Coronary artery (tissue), 2 donors: ENCODE data around the gene CCDC148.
"Not testable (repeated sequence)": the region's sequence is repeated elsewhere in the genome, so short reads cannot be mapped to it uniquely, and the experiment has no call there.

Source experiments
- DNase-seq: peaks from one replicate; pipeline ENCODE4 v3.0.0-alpha.2; 2017; ENCODE audit warnings: low spot score
- H3K27ac ChIP-seq, 2 donors: fragments of 200-600 bp; sonication (generic); one replicate each; pipeline ENCODE4 v1.5.1; 2016 to 2019
- H3K4me3 ChIP-seq: fragments of 200-600 bp; sonication (generic); 2 replicates; pipeline ENCODE4 v1.5.1; 2016; ENCODE audit warnings: mild to moderate bottlenecking, moderate library complexity
- CTCF ChIP-seq: fragments of 200-600 bp; sonication (generic); IDR thresholded peaks from one replicate; pipeline ENCODE4 v1.5.1; 2019; ENCODE audit warnings: antibody characterized with exemption

CCDC148 gene

GRCh38 chr2:158315803-158316414 is 140.6 kb downstream of the CCDC148 start:
- no peak overlapping the region for H3K27ac ChIP-seq
- no peak for TF ChIP-seq CTCF

DNA sequence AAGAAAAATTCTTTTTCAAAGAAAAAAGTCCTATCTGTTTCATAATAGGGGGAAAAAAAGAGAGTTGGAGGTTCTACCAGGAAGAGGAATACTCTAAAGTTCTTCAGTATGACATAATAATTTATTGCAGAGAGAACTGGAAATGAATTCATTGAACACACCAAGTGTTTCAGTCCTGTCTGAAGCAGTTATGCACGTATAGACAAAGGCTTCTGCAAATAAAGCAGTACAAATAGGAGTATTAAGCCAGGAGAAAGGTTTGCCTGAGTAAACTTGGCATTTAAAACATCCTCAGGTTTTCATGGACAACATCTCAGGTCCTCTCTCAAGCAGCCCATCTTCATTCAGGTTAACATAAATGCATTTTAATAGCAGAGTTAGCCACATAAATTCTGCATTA is 141.6 kb downstream of the CCDC148 start:
- no peak for DNase-seq
- H3K27ac ChIP-seq: no peak overlapping the region
- no peak overlapping the region for H3K4me3 ChIP-seq
- TF ChIP-seq CTCF: no peak

More at GRCh38 chr2:158315803-158316414, 140.6 kb downstream of the CCDC148 start:
- DNase-seq: no peak
- no peak overlapping the region for H3K4me3 ChIP-seq

DNA sequence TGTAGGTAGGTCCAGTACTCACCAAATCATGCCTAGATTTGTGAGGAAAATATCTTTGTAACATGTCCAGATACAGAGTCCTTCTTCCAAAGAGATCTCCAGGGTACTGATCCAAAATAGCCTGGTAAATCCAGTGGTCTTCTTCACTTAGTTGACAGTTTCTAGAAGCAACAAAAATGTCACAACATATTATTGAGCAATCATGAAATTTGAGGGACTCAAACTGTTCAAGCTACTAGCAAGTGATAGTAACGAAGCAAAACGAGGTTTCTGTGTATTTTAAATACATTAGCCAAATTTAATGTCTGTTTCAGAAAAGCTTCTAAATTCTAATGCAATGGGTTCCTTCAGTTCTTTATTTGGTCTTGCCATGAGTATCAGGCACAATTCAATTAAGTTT is 142.8 kb downstream of the CCDC148 start:
- no peak overlapping the region for H3K27ac ChIP-seq
- no peak for TF ChIP-seq CTCF
- no peak for DNase-seq

GRCh38 chr2:158312981-158313380 is 143.6 kb downstream of the CCDC148 start:
- DNase-seq: no peak
- TF ChIP-seq CTCF: no peak
- Histone ChIP-seq H3K4me3 (no peak overlapping the region), H3K27ac (no peak overlapping the region)

More for the DNA sequence above, 142.8 kb downstream of the CCDC148 start:
- H3K4me3 ChIP-seq: no peak overlapping the region

DNA sequence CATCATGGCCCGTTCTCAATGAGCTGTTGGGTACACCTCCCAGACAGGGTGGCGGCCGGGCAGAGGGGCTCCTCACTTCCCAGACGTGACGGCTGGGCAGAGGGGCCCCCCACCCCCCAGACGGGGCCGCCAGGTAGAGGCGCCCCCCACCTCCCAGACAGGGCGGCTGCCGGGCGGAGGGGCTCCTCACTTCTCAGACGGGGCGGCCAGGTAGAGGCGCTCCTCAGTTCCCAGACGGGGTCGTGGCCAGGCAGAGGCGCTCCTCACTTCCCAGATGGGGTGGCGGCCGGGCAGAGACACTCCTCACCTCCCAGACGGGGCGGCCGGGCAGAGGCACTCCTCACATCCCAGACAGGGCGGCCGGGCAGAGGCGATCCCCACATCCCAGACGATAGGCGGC is 146.1 kb downstream of the CCDC148 start:
- H3K27ac ChIP-seq, H3K4me3 ChIP-seq, DNase-seq: not testable (repeated sequence)

DNA sequence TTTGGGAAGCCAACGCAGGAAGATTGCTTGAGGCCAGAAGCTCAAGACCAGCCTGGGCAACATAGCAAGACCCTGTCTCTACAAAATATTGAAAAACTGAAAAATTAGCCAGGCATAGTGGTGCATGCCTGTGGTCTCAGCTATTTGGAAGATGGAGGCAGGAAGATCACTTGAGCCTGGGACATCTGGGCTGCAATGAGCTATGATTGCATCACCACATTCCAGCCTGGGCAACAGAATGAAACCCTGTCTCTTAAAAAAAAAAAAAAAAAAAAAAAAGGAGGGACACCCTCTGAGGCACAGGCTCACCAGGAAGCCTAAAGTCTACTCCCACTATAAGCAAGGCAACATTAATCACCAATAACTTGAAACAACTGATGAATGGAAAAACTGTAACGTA is 151.1 kb downstream of the CCDC148 start:
- no peak overlapping the region for H3K4me3 ChIP-seq
- H3K27ac ChIP-seq: no peak overlapping the region
- DNase-seq: no peak
- TF ChIP-seq CTCF: no peak

- no peak for DNase-seq
- Histone ChIP-seq H3K4me3 (no peak overlapping the region), H3K27ac (no peak overlapping the region)
- TF ChIP-seq CTCF: no peak
Measured at GRCh38 chr2:158300394-158300793, 156.2 kb downstream of the CCDC148 start.

GRCh38 chr2:158297606-158298005 is 158.9 kb downstream of the CCDC148 start:
- Histone ChIP-seq H3K27ac (no peak overlapping the region), H3K4me3 (no peak overlapping the region)
- no peak for TF ChIP-seq CTCF
- no peak for DNase-seq
